ENCODE results near the gene AIPL1.

The AIPL1 gene

GRCh38 chr17:6465206-6466003 lies 30.5 kb upstream of the AIPL1 start:
- no peak for DNase-seq (ENCODE audit: low read depth)

GRCh38 chr17:6464446-6465041 lies 29.6 kb upstream of the AIPL1 start:
- DNase-seq (ENCODE audit: low read depth), result no peak

- no peak for DNase-seq (ENCODE audit: low read depth)
Observed at GRCh38 chr17:6463616-6464445, 28.9 kb upstream of the AIPL1 start.

DNA sequence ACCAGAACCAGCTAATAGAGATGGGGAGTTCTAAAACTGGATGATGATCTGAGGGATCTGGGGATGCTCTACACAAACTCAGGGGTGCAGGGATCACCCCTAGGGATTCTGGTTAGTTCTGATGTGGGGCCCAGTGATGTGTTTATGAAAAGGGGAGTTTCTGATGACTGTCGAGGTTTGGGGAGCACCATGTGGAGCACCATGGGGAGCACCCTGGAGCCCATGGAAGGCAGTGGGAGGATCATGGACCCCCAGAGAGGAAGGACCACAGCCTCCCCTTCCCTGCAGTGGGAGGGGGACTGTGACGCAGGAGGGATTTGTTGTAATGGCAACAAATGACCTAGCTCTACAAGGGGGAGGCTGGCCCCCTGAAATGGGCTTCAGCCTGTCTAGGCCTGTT lies 27.8 kb upstream of the AIPL1 start:
- DNase-seq (ENCODE audit: low read depth), result no peak

DNA sequence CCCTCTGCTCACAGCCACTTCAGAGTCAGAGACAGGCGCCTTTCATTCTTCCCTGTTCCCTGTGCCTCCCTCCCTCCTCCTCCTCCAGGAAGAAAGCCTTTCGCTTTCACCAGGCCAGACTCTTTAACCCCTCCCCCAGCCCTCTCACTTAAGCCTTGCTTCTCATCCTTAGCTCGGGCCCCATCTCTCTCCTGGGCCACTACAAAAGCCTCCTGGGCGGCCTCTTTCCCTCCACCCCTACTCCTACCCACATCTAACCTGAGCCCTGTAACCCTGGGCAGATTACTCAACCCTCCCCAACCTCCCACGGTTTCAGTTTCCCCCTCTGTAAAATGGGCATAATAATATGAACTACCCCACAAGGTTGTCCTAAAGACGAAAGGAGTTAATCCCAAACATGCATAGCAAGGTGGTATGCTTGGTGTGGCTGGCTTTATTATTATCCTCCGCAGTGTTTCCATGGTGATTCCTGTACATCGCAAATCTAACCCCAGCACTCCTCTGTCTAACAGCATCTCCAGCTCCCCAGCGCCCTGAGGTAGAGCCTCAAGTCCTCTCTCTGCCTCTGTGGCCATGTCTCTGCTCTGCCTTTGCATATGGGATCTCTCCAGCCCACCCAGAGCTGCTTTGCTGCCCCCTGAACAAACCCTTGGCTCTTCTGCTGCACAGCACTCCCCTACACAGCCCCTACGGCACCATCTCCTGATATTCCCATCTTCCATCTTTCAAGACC lies 27.0 kb upstream of the AIPL1 start:
- no peak for DNase-seq (ENCODE audit: low read depth)

DNA sequence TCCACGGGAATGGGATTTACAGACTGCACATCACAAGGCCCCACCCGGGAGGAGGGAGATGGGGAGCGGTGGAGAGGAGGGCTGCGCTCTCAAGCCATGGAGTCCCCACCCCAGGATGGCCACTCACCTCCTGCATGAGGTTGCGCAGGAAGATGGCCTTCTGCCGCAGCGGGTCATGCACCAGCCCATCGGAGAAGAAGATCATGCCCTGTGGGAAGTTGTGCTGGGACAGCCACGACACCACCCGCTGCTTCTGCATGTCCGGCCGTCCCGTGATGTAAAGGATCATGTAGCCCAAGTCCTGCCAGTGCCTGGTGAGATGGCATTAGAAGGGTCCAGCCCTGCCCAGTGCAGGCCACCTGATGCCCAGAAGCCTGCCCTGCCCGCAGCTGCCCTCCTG lies 26.3 kb upstream of the AIPL1 start:
- DNase-seq (ENCODE audit: low read depth), result no peak

GRCh38 chr17:6460531-6461161 lies 25.7 kb upstream of the AIPL1 start:
- DNase-seq (ENCODE audit: low read depth), result no peak

- no peak for DNase-seq (ENCODE audit: low read depth)
Observed at GRCh38 chr17:6458460-6458950, 23.6 kb upstream of the AIPL1 start.

DNA sequence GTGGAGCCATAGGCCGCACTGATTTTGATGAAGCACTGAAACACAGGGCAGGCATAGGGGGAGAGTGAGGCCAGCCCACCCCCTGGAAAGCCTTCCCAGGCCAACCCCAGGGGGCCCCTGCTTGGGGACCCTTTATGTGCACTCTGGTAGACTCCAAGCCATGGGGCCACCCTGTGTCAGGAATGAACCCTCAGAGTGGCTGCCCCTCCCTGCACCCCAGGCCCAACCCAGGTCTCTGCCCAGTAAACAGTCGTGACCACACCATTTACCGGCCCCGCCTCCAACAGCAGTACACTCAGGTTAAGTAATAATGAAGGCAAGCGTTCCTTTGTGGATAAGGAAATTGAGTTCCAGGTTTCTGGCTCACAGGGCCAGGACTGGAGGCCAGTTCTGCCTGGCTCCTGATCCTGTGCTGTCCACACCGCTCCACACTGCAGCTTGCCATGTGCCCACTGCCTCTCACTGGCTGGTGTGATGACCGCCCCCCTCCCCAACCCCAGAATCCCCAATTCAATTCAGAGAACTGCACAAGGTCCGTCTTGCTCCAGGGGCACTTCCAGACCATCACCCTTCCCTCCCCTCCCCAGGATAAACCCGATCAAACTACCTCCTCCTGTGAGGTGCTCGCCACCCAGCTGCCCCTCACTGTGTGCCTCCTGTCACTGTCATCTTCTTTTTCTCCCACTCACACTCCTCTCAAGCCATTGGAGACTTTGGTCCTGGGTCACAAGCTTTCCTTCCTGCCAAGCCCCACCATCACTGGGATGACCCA lies 23.0 kb upstream of the AIPL1 start:
- DNase-seq (ENCODE audit: low read depth), result no peak

DNA sequence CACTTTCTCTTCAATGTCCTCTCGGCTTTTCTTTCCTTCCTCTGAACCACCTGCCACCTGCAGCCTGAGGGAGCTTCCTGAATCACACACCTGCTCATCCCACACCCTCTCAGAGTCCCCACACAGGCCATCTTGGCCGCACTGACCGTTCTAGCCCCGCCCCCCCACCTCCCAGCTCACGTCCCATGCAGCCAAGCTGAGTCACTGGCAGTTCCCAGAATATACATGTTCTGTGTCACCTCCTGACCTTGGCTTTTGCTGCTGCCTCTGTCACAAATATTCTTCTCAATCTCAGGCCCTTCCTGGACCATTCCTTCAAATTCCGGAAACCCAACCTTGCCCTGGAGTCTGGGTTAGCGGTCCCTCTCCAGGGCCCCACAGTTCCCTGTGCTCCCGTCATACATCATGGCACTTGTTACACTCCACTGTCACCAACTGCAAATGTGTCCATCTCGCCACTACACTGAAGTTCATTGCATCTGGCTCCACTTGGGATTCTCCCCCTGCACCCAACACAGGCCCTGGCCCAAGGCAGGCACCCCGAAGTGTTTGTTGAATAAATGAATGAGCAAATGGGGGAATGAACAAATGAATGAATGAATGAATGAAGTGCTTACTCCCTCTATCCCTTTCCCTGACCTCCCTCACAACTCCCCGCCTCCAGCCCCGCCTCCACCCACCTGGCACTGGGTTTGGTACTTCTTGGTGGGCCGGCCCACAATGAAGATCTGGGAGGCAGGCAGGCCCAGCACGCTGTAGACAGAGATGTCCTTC lies 22.2 kb upstream of the AIPL1 start:
- DNase-seq (ENCODE audit: low read depth), result no peak

- no peak for DNase-seq (ENCODE audit: low read depth)
Observed at GRCh38 chr17:6456321-6456720, 21.4 kb upstream of the AIPL1 start.

DNA sequence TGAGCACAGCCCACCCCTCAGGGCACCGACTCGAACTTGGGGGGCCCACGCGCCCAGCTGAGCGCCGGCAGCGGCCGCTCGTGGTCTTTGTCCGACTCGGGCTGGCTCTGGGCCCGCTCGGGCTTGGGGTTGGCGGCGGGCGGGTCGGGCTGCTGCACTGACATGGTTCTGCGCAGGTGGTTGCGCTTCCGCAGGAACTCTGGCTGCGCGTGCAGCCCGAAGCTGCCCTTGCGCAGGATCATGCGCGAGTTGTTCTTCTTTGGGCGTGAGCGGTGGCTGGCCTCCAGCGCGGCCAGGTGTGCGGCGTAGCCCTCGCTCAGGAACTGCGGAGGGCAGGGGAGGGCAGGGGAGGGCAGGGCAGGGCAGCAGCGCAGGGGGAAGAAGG lies 20.4 kb upstream of the AIPL1 start:
- peak; percentile 15 for DNase-seq (ENCODE audit: low read depth)

DNA sequence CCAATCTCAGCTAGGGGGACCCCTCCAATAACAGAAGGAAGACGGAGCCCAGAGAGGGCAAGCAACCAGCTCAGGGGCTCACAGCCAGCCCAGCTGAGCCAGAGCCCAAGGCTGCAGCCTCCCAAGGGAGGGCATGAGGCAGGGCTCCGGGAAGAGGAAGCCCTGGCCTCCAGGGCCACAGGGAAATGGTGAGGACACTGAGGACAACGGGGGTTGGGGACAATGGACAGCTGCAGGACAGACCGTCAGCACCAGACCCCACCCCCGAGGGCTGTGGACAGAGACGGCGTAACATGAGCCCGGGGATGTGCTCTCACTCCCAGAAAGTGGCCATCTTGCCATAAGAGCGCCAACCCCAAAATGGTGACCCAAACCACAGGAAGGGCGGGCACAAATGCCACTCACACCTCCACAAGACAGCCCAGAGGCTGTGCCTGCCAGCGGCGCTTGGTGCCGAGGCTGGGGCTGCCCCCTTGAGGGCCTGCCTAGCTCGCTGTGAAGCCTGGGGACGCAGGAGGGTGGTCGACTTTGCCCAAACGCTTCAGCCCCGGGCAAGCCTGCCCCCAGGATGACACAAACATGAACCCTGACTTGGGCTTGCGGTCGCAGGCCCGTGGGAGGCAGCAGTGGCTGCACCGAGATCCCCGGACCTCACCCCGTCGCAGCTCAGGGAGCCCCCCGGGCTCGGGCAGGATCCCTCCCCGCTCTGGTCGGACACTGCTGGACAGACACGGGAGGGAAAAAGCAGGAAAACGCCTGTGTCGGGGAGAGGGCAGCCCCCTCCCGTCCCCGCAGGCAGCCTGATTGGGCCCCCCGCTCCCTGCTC lies 19.8 kb upstream of the AIPL1 start:
- no peak for DNase-seq (ENCODE audit: low read depth)

GRCh38 chr17:6453279-6454024 lies 18.5 kb upstream of the AIPL1 start:
- DNase-seq (ENCODE audit: low read depth), result no peak

- DNase-seq (ENCODE audit: low read depth), result no peak
Observed at GRCh38 chr17:6452471-6453266, 17.7 kb upstream of the AIPL1 start.

- no peak for DNase-seq (ENCODE audit: low read depth)
Observed at GRCh38 chr17:6450926-6451832, 16.3 kb upstream of the AIPL1 start.

- DNase-seq (ENCODE audit: low read depth), result no peak
Observed at GRCh38 chr17:6449307-6449706, 14.4 kb upstream of the AIPL1 start.
